A549 (cell line): ENCODE measurements around the gene HMBS. TPM values are rescaled to one million over a fixed set of nuclear protein-coding genes. Genes with fewer than 3 reads are reported as not detected.

ENCODE experiments used
- ATAC-seq, 2 experiments: fragments of 200-7000 bp in 1 of 2; fragments of >200 bp in 1 of 2; cut with Nextera tagmentation in 1 of 2; cut with Tn5 transposase in 1 of 2; 3 replicates each; pipeline versions ENCODE4 v1.8.0 to v1.9.1; 2018 to 2020; ENCODE audit warnings: mild to moderate bottlenecking in 1 of 2, moderate library complexity in 1 of 2
- CTCF ChIA-PET: fragments of 300-600 bp; sonication (Branson Sonifier 250); formaldehyde crosslinking; extraction: SDS; loops from one replicate; lab custom pipeline; 2021; ENCODE audit warnings: antibody characterized with exemption, inconsistent platforms; lab: Yijun Ruan, JAX
- POLR2A ChIA-PET: fragments of 350-600 bp; formaldehyde crosslinking; extraction: SDS; loops from one replicate; lab custom pipeline; 2021; ENCODE audit warnings: antibody characterized with exemption, inconsistent platforms; lab: Yijun Ruan, JAX
- DNase-seq, 2 experiments: peaks; one replicate each; pipeline versions ENCODE4 v3.0.0 to v3.0.0-alpha.2; 2011 to 2016; ENCODE audit warnings: low read depth in 1 of 2, low spot score in 1 of 2
- FAIRE-seq: peaks from 2 replicates; lab custom pipeline; 2011; peaks lifted over from hg19 to GRCh38; lab: Jason Lieb, UNC
- H3K27ac ChIP-seq, 2 experiments: fragments of >200 bp; sonication (Bioruptor Twin); formaldehyde crosslinking; 3 replicates each; pipeline ENCODE4 v1.5.1; 2016 to 2017
- H3K4me1 ChIP-seq: fragments of >200 bp; sonication (Bioruptor Twin); formaldehyde crosslinking; 3 replicates; pipeline ENCODE4 v1.6.1; 2016
- H3K4me2 ChIP-seq: fragments of >200 bp; sonication (Bioruptor Twin); formaldehyde crosslinking; 3 replicates; pipeline ENCODE4 v1.6.1; 2016
- H3K4me3 ChIP-seq: fragments of >200 bp; sonication (Bioruptor Twin); formaldehyde crosslinking; 3 replicates; pipeline ENCODE4 v1.5.1; 2016
- H3K9me3 ChIP-seq: fragments of >200 bp; sonication (Bioruptor Twin); formaldehyde crosslinking; 3 replicates; pipeline ENCODE4 v1.6.1; 2016
- CBX2 ChIP-seq: fragments of 200-600 bp; sonication (generic); IDR thresholded peaks from 2 replicates; pipeline ENCODE4 v1.6.1; 2016; ENCODE audit warnings: low read depth, mild to moderate bottlenecking, borderline replicate concordance
- CHD2 ChIP-seq: fragments of 150-350 bp; IDR thresholded peaks from 2 replicates; pipeline ENCODE4 v1.6.1; 2014; ENCODE audit warnings: low read length; ENCODE audit not compliant: partially characterized antibody
- ESRRA ChIP-seq: fragments of 150-350 bp; IDR thresholded peaks from 2 replicates; pipeline ENCODE4 v1.6.1; 2014; ENCODE audit warnings: mild to moderate bottlenecking, low read length, borderline replicate concordance
- FOXS1 ChIP-seq: fragments of 250-450 bp; sonication (Bioruptor Pico); IDR thresholded peaks from 2 replicates; pipeline ENCODE4 v1.5.0; 2020; ENCODE audit warnings: mild to moderate bottlenecking, moderate library complexity
- HOXB5 ChIP-seq: fragments of 250-450 bp; sonication (Bioruptor Pico); IDR thresholded peaks from 2 replicates; pipeline ENCODE4 v1.5.0; 2020; ENCODE audit warnings: mild to moderate bottlenecking, moderate library complexity
- KDM5A ChIP-seq: fragments of 200-600 bp; sonication (generic); IDR thresholded peaks from 2 replicates; pipeline ENCODE4 v1.6.1; 2016; ENCODE audit warnings: antibody characterized with exemption, mild to moderate bottlenecking
- MAX ChIP-seq: IDR thresholded peaks from 2 replicates; pipeline ENCODE4 v1.6.1; 2012
- MAZ ChIP-seq: fragments of 150-350 bp; IDR thresholded peaks from 2 replicates; pipeline ENCODE4 v1.6.1; 2014; ENCODE audit warnings: antibody characterized with exemption, low read depth, low read length, borderline replicate concordance
- POLR2AphosphoS2 ChIP-seq: conservative IDR thresholded peaks from 2 replicates; pipeline ENCODE4 v1.6.1; 2012; ENCODE audit warnings: low read length, improper control_type of control experiment, inconsistent platforms
- RAD21 ChIP-seq, 2 experiments: fragments of >200 bp in 1 of 2; sonication (Bioruptor Twin) in 1 of 2; formaldehyde crosslinking in 1 of 2; IDR thresholded peaks in 1 of 2; conservative IDR thresholded peaks in 1 of 2; 2 replicates in 1 of 2; 3 replicates in 1 of 2; pipeline ENCODE4 v1.6.1; 2012 to 2018; ENCODE audit warnings: inconsistent platforms in 1 of 2
- REST ChIP-seq: fragments of 200-600 bp; sonication (generic); IDR thresholded peaks from 2 replicates; pipeline ENCODE4 v1.6.1; 2016; ENCODE audit warnings: antibody characterized with exemption, mild to moderate bottlenecking, moderate library complexity
- RNF2 ChIP-seq: fragments of 200-600 bp; sonication (generic); IDR thresholded peaks from 2 replicates; pipeline ENCODE4 v1.6.1; 2016; ENCODE audit warnings: low read depth, mild to moderate bottlenecking, antibody characterized with exemption, moderate library complexity, borderline replicate concordance
- SREBF2 ChIP-seq: fragments of 450-650 bp; IDR thresholded peaks from 2 replicates; pipeline ENCODE4 v1.6.1; 2014; ENCODE audit warnings: mild to moderate bottlenecking, moderate library complexity
- TFCP2L1 ChIP-seq: fragments of 250-450 bp; sonication (Bioruptor Pico); IDR thresholded peaks from 2 replicates; pipeline ENCODE4 v1.5.0; 2021; ENCODE audit warnings: mild to moderate bottlenecking
- TP53 ChIP-seq: fragments of 250-450 bp; sonication (Bioruptor Pico); IDR thresholded peaks from 2 replicates; pipeline ENCODE4 v1.5.0; 2021; ENCODE audit warnings: mild to moderate bottlenecking, moderate library complexity
- ZNF302 ChIP-seq: fragments of 250-450 bp; sonication (Bioruptor Pico); IDR thresholded peaks from 2 replicates; pipeline ENCODE4 v1.9.0; 2021; ENCODE audit warnings: inconsistent platforms, mild to moderate bottlenecking, moderate library complexity
- WGBS: methylation state at CpG from one replicate; pipeline ENCODE4 v1.1.6; 2017; ENCODE audit errors: missing lambda C conversion rate; 5-methylcytosine and 5-hydroxymethylcytosine counted together
- polyA plus RNA-seq, 4 experiments: library from polyadenylated mRNA; depleted of rRNA in 3 of 4; stranded (reverse); fragments of >200 nt; fragmentation: RNase III in 1 of 4; extraction: RNeasy Plus Mini Kit Qiagen cat#74134 plus additional on column Dnase treatment in 1 of 4; gene quantifications; 2 replicates in 3 of 4; 3 replicates in 1 of 4; pipeline ENCODE4 v1.2.3, GENCODE V29; 2011 to 2017
- TF ChIP-seq, protein P1 (sequence below): IDR thresholded peaks from 2 replicates; pipeline ENCODE4 v1.6.1; 2012
- TF ChIP-seq, protein P2 (sequence below): fragments of 250-450 bp; sonication (Bioruptor Pico); IDR thresholded peaks from 2 replicates; pipeline ENCODE4 v1.5.0; 2021; ENCODE audit warnings: mild to moderate bottlenecking, moderate library complexity, borderline replicate concordance
- TF ChIP-seq, protein P3 (sequence below): fragments of 450-650 bp; IDR thresholded peaks from 2 replicates; pipeline ENCODE4 v1.6.1; 2014; ENCODE audit warnings: antibody characterized with exemption

Gene HMBS
- polyA plus RNA-seq, 2 of the 4 experiments (the other 2 are of a cell fraction) = 48.8 to 62.2 TPM

GRCh38 chr11:119085437-119085847 lies 761 bp downstream of the HMBS start:
- ChIA-PET CTCF (interaction anchor here (1.1 to 3.5 kb wide), 3 partner anchors 9 to 253 kb away, joined by 5 to 21 read pairs (median 5); a partner anchor contains a TSS), POLR2A (interaction anchor here (0.5 to 2.7 kb wide), 25 partner anchors 9 to 1712 kb away, joined by 3 to 33 read pairs (median 4); partner anchors contain the start of genes C2CD2L, DPAGT1 and VPS11)
- ATAC-seq (peak in 1 of 2 experiments; percentile 42; a peak in 3 of 6 replicates), FAIRE-seq (no peak), DNase-seq (no peak)
- peak overlapping the region; percentile 81 for H3K4me3 ChIP-seq
- H3K27ac ChIP-seq = peak overlapping the region; percentile 88 to 96
- no peak for TF ChIP-seq RAD21 (conservative IDR thresholded peaks at IDR 0.05 in 1 of 2, IDR thresholded peaks at IDR 0.05 in 1 of 2)
- TF ChIP-seq, protein P1, sequence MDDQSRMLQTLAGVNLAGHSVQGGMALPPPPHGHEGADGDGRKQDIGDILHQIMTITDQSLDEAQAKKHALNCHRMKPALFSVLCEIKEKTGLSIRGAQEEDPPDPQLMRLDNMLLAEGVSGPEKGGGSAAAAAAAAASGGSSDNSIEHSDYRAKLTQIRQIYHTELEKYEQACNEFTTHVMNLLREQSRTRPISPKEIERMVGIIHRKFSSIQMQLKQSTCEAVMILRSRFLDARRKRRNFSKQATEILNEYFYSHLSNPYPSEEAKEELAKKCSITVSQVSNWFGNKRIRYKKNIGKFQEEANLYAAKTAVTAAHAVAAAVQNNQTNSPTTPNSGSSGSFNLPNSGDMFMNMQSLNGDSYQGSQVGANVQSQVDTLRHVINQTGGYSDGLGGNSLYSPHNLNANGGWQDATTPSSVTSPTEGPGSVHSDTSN = no peak
- H3K4me2 ChIP-seq = peak overlapping the region; percentile 99
- peaks cover 22% of the 10 kb centered on the region for H3K4me1 ChIP-seq
- no peaks in the 10 kb centered on the region for H3K9me3 ChIP-seq
- 0% methylated on average over 12 of the region's 13 CpGs for WGBS

DNA sequence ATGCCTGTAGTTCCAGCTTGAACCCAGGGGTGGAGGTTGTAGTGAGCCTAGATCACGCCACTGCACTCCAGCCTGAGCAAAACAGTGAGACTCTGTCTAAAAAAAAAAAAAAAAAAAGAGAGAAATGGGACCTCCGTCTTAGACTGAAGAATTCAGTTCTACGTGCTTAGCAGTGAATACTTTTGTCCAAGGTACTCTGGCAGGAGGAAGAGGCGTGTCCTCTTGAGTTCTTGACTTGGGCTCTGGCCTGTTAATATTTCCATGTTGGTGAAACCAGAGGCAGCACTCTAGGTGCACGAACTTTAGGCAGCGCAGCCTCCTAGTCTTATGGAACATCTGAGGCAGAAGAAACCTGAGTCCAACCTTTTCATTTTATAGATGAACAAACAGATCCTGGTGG lies 2.4 kb downstream of the HMBS start:
- DNase-seq = no peak
- POLR2A ChIA-PET = interaction anchor here (1.2 kb wide), 1 partner anchor 30 kb away, joined by 3 read pairs; the partner anchor contains the start of gene HYOU1
- TF ChIP-seq ZNF302 (no peak), TFCP2L1 (CRISPR knock-in tag) (no peak), SREBF2 (no peak)
- TF ChIP-seq, protein P2, sequence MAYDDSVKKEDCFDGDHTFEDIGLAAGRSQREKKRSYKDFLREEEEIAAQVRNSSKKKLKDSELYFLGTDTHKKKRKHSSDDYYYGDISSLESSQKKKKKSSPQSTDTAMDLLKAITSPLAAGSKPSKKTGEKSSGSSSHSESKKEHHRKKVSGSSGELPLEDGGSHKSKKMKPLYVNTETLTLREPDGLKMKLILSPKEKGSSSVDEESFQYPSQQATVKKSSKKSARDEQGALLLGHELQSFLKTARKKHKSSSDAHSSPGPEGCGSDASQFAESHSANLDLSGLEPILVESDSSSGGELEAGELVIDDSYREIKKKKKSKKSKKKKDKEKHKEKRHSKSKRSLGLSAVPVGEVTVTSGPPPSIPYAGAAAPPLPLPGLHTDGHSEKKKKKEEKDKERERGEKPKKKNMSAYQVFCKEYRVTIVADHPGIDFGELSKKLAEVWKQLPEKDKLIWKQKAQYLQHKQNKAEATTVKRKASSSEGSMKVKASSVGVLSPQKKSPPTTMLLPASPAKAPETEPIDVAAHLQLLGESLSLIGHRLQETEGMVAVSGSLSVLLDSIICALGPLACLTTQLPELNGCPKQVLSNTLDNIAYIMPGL = no peak
- TF ChIP-seq, all 56 proteins: peak for 0
- WGBS = 89% methylated on average over 6 of the region's 6 CpGs
- H3K4me2 ChIP-seq = peak overlapping the region; percentile 42
- H3K27ac ChIP-seq = peak overlapping the region in 1 of 2 experiments; percentile 56; a peak in 2 of 6 replicates
- H3K9me3 ChIP-seq = no peaks in the 10 kb centered on the region
- CTCF ChIA-PET = interaction anchor here (0.6 kb wide), 1 partner anchor 10 kb away, joined by 3 read pairs; no protein-coding TSS in a partner anchor
- no peak for ATAC-seq
- no peak for FAIRE-seq
- H3K4me3 ChIP-seq = no peak overlapping the region
- peaks cover 30% of the 10 kb centered on the region for H3K4me1 ChIP-seq

DNA sequence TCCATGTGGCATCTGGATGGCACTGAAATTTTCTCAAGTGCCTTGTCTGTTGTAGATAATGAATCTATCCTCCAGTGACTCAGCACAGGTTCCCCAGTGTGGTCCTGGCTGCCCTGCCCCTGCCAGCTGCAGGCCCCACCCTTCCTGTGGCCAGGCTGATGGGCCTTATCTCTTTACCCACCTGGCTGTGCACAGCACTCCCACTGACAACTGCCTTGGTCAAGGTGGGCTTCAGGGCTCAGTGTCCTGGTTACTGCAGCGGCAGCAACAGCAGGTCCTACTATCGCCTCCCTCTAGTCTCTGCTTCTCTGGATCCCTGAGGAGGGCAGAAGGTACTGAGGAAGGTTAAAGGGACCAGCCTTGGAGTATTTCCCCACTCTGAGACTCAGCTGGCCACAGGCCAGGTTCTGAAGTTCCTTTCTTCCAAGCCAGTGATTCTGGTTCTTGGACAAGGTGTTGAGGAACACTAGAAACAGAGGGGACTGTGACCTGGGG lies 3.1 kb downstream of the HMBS start:
- Histone ChIP-seq H3K4me2 (peak overlapping the region; percentile 42), H3K9me3 (no peaks in the 10 kb centered on the region), H3K4me3 (no peak overlapping the region), H3K4me1 (peaks cover 37% of the 10 kb centered on the region), H3K27ac (peak overlapping the region in 1 of 2 experiments; percentile 56; a peak in 2 of 6 replicates)
- CTCF ChIA-PET = no interaction called here
- no peak for FAIRE-seq
- TF ChIP-seq HOXB5 (CRISPR knock-in tag) (no peak), KDM5A (no peak), MAZ (no peak), CHD2 (no peak), RNF2 (no peak), POLR2AphosphoS2 (no peak)
- DNase-seq = no peak
- ATAC-seq = no peak
- POLR2A ChIA-PET = interaction anchor here (0.5 kb wide), 1 partner anchor 41 kb away, joined by 3 read pairs; no protein-coding TSS in a partner anchor
- WGBS = 67% methylated on average over 1 of the region's 2 CpGs

DNA sequence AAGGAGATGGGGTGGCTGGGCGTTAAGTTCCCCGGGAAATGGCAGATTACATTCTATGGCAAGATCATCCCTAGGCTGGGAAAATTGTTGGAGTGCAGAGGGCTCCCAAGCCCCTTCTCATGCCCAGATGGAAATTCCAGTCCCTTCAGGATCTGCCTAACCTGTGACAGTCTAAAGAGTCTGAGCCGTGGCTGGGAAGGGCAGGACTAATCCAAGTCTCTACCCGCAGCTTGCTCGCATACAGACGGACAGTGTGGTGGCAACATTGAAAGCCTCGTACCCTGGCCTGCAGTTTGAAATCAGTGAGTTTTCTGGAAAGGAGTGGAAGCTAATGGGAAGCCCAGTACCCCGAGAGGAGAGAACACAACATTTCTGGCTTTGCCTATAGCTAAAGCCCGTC lies 3.7 kb downstream of the HMBS start:
- DNase-seq (no peak), ATAC-seq (no peak), FAIRE-seq (no peak)
- Histone ChIP-seq H3K9me3 (no peaks in the 10 kb centered on the region), H3K4me2 (no peak overlapping the region), H3K4me1 (peaks cover 43% of the 10 kb centered on the region), H3K27ac (no peak overlapping the region), H3K4me3 (no peak overlapping the region)
- POLR2A ChIA-PET = no interaction called here
- 94% methylated on average over 9 of the region's 9 CpGs for WGBS
- CTCF ChIA-PET = no interaction called here
- no peak for TF ChIP-seq ESRRA
- no peak for TF ChIP-seq TP53 (CRISPR knock-in tag)
- TF ChIP-seq, protein P2 = no peak
- no peak for TF ChIP-seq FOXS1 (CRISPR knock-in tag)
- no peak for TF ChIP-seq CBX2
- no peak for TF ChIP-seq MAX
- TF ChIP-seq, protein P3, sequence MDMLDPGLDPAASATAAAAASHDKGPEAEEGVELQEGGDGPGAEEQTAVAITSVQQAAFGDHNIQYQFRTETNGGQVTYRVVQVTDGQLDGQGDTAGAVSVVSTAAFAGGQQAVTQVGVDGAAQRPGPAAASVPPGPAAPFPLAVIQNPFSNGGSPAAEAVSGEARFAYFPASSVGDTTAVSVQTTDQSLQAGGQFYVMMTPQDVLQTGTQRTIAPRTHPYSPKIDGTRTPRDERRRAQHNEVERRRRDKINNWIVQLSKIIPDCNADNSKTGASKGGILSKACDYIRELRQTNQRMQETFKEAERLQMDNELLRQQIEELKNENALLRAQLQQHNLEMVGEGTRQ = no peak
- TF ChIP-seq REST = no peak
